ENCODE data around the gene RAX. TPM values are rescaled to one million over a fixed set of nuclear protein-coding genes. Genes with fewer than 3 reads are reported as not detected.

RAX gene
- total and polyA plus RNA-seq, 2 donors from 2014 or later = not detected

- H3K4me1 ChIP-seq (ENCODE audit: control insufficient read depth in 2 of 3, insufficient read depth in 2 of 3, low read depth in 1 of 3, low read length in 3 of 3) = peaks cover 0 to 2% (median 0%) of the 10 kb centered on the region in 3 donors
- H3K27ac ChIP-seq (ENCODE audit: low read depth in 2 of 2, low read length in 2 of 2) = no peak overlapping the region
- no peak for TF ChIP-seq CTCF (IDR thresholded peaks at IDR 0.05; ENCODE audit: borderline replicate concordance, extremely low read depth, insufficient read depth)
- H3K9me3 ChIP-seq (ENCODE audit: control insufficient read depth in 2 of 3, insufficient read depth in 1 of 3, low read length in 3 of 3) = no peaks in the 10 kb centered on the region
- H3K9ac ChIP-seq (ENCODE audit: low read length in 3 of 3) = no peak overlapping the region
- no peak overlapping the region for H3K4me3 ChIP-seq (ENCODE audit: low read length in 3 of 3)
- intact Hi-C loops (cut with DNase I) = no loop called here
- FAIRE-seq (no peak), DNase-seq (peak in 2 of 5 donors; percentile 47 to 66)
- peaks cover 75% of the 10 kb centered on the region for H3K27me3 ChIP-seq (ENCODE audit: control insufficient read depth, insufficient read depth, low read length)
- H3K36me3 ChIP-seq (ENCODE audit: control insufficient read depth in 2 of 3, insufficient read depth in 3 of 3, low read length in 3 of 3) = no peaks in the 10 kb centered on the region
Observed at GRCh38 chr18:59273759-59274532, 692 bp upstream of the RAX start.

GRCh38 chr18:59272221-59272888 lies 899 bp downstream of the RAX start:
- DNase-seq = peak in 2 of 5 donors; percentile 40 to 78

GRCh38 chr18:59271606-59272220 lies 1.5 kb downstream of the RAX start:
- no peak for FAIRE-seq
- Histone ChIP-seq H3K9ac (ENCODE audit: low read length in 3 of 3) (no peak overlapping the region), H3K27me3 (ENCODE audit: control insufficient read depth, insufficient read depth, low read length) (peaks cover 80% of the 10 kb centered on the region), H3K27ac (ENCODE audit: low read depth in 2 of 2, low read length in 2 of 2) (no peak overlapping the region), H3K9me3 (ENCODE audit: control insufficient read depth in 2 of 3, insufficient read depth in 1 of 3, low read length in 3 of 3) (no peaks in the 10 kb centered on the region), H3K4me3 (ENCODE audit: low read length in 3 of 3) (no peak overlapping the region), H3K36me3 (ENCODE audit: control insufficient read depth in 2 of 3, insufficient read depth in 3 of 3, low read length in 3 of 3) (no peaks in the 10 kb centered on the region), H3K4me1 (ENCODE audit: control insufficient read depth in 2 of 3, insufficient read depth in 2 of 3, low read depth in 1 of 3, low read length in 3 of 3) (peaks cover 0 to 2% (median 0%) of the 10 kb centered on the region in 3 donors)
- DNase-seq = no peak
- intact Hi-C loops (cut with DNase I) = no loop called here
- TF ChIP-seq CTCF (IDR thresholded peaks at IDR 0.05; ENCODE audit: borderline replicate concordance, extremely low read depth, insufficient read depth) = no peak

More at GRCh38 chr18:59272221-59272888, 899 bp downstream of the RAX start:
- no peak overlapping the region for H3K27ac ChIP-seq (ENCODE audit: low read depth in 2 of 2, low read length in 2 of 2)
- intact Hi-C loops (cut with DNase I) = no loop called here
- H3K36me3 ChIP-seq (ENCODE audit: control insufficient read depth in 2 of 3, insufficient read depth in 3 of 3, low read length in 3 of 3) = no peaks in the 10 kb centered on the region
- TF ChIP-seq CTCF (IDR thresholded peaks at IDR 0.05; ENCODE audit: borderline replicate concordance, extremely low read depth, insufficient read depth) = no peak
- FAIRE-seq = no peak
- H3K4me3 ChIP-seq (ENCODE audit: low read length in 3 of 3) = no peak overlapping the region
- H3K4me1 ChIP-seq (ENCODE audit: control insufficient read depth in 2 of 3, insufficient read depth in 2 of 3, low read depth in 1 of 3, low read length in 3 of 3) = peaks cover 0 to 2% (median 0%) of the 10 kb centered on the region in 3 donors
- H3K27me3 ChIP-seq (ENCODE audit: control insufficient read depth, insufficient read depth, low read length) = peaks cover 79% of the 10 kb centered on the region
- no peak overlapping the region for H3K9ac ChIP-seq (ENCODE audit: low read length in 3 of 3)
- H3K9me3 ChIP-seq (ENCODE audit: control insufficient read depth in 2 of 3, insufficient read depth in 1 of 3, low read length in 3 of 3) = no peaks in the 10 kb centered on the region

Data from kidney (tissue), 14 donors.